ENCODE data around the gene OSBPL9. TPM values are rescaled to one million over a fixed set of nuclear protein-coding genes. Genes with fewer than 3 reads are reported as not detected.

The OSBPL9 gene
- 133 TPM for polyA plus RNA-seq (2013, experiment 1 of 2)
- 141 TPM for polyA plus RNA-seq (2013, experiment 2 of 2)

DNA sequence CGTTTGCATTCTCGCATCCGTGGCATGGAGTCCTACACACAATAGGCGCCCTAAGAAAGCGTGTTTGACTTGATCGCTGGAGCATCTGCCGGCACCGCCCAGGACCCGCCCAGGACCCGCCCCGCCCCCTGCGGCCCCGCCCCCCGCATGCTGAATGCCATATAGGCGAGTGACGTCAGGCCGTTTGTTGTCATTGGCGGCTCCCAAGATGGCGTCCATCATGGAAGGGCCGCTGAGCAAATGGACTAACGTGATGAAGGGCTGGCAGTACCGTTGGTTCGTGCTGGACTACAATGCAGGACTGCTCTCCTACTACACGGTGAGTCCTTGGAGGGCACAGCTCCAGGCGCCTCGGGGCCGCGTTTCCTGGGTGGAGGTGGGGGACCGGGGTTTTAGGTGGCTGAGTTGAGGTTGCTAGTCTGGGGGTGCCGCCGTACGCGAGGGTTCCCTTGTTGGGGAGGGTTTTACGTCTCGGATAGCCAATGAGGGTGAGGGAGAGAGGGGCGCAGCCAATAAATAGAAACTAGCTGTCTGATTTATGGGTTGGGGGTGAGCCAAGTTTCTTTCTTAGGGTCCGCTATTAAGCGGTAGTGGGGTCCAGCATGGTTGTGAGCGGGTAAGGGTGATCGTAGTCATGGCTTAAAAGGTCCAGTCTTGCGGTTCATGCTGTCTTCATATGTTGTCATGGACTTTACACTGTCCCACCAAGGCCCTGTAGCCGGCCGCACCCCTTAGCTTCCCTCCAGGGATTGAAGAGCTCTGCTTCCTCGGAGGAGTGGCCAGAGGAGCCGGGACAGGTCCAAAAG is at the start of gene OSBPL9:
OSBPL9 (plus strand) TSS at position 190 of the 806 bp plus-strand sequence; CDS start at position 209, 19 bp downstream.
- H3K36me3 ChIP-seq (ENCODE audit: control insufficient read depth, insufficient read depth, low read length) = no peaks in the 10 kb centered on the region
- H3K9me3 ChIP-seq (ENCODE audit: control insufficient read depth, low read length) = no peaks in the 10 kb centered on the region
- 0 to 1% methylated on average over 28 to 44 of the region's 45 CpGs for WGBS, 2 experiments (ENCODE audit: insufficient coverage in 2 of 2)
- H3K4me1 ChIP-seq (ENCODE audit: control insufficient read depth, insufficient read depth, low read length, poor library complexity, severe bottlenecking) = peaks cover 29% of the 10 kb centered on the region
- peak within 1 kb of the TSS; percentile 89 for H3K27ac ChIP-seq (ENCODE audit: low read depth, low read length, severe bottlenecking)
- peak within 1 kb of the TSS; percentile 86 for H3K4me3 ChIP-seq (ENCODE audit: extremely low read depth, insufficient read depth, low read length, poor library complexity, severe bottlenecking)

DNA sequence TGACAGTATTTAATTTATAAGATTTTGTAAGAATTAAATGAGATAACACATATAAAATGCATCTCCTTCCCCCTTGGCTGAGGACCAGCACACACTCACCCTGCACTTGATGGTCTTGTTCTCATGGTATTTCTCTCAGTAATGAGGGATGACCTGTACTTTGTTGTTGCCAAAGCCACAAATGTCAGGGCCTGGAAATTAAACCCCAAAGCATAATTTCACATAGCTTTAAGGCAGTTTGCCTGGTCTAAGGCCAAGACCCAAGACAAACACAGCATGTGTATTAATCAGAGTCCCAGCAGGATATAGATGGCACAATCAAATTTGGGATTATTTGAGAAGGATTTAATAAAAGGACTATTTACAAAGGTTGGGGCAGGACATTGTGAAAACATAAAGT is 49.2 kb upstream of the OSBPL9 start:
- no peaks in the 10 kb centered on the region for H3K9me3 ChIP-seq (ENCODE audit: control insufficient read depth, low read length)
- H3K4me3 ChIP-seq (ENCODE audit: extremely low read depth, insufficient read depth, low read length, poor library complexity, severe bottlenecking) = no peak overlapping the region
- peaks cover 32% of the 10 kb centered on the region for H3K4me1 ChIP-seq (ENCODE audit: control insufficient read depth, insufficient read depth, low read length, poor library complexity, severe bottlenecking)
- no peak overlapping the region for H3K27ac ChIP-seq (ENCODE audit: low read depth, low read length, severe bottlenecking)
- no peaks in the 10 kb centered on the region for H3K36me3 ChIP-seq (ENCODE audit: control insufficient read depth, insufficient read depth, low read length)

- Histone ChIP-seq H3K36me3 (ENCODE audit: control insufficient read depth, insufficient read depth, low read length) (no peaks in the 10 kb centered on the region), H3K27ac (ENCODE audit: low read depth, low read length, severe bottlenecking) (no peak overlapping the region), H3K4me3 (ENCODE audit: extremely low read depth, insufficient read depth, low read length, poor library complexity, severe bottlenecking) (no peak overlapping the region), H3K9me3 (ENCODE audit: control insufficient read depth, low read length) (no peaks in the 10 kb centered on the region), H3K4me1 (ENCODE audit: control insufficient read depth, insufficient read depth, low read length, poor library complexity, severe bottlenecking) (peaks cover 34% of the 10 kb centered on the region)
- WGBS, 2 experiments (ENCODE audit: insufficient coverage in 2 of 2) = 88 to 98% methylated on average over 6 to 7 of the region's 7 CpGs
Observed at GRCh38 chr1:51568231-51568935, 48.5 kb upstream of the OSBPL9 start.

GRCh38 chr1:51569284-51570062 is 47.4 kb upstream of the OSBPL9 start:
- no peaks in the 10 kb centered on the region for H3K9me3 ChIP-seq (ENCODE audit: control insufficient read depth, low read length)
- H3K27ac ChIP-seq (ENCODE audit: low read depth, low read length, severe bottlenecking) = peak overlapping the region; percentile 88
- H3K36me3 ChIP-seq (ENCODE audit: control insufficient read depth, insufficient read depth, low read length) = no peaks in the 10 kb centered on the region
- no peak overlapping the region for H3K4me3 ChIP-seq (ENCODE audit: extremely low read depth, insufficient read depth, low read length, poor library complexity, severe bottlenecking)
- H3K4me1 ChIP-seq (ENCODE audit: control insufficient read depth, insufficient read depth, low read length, poor library complexity, severe bottlenecking) = peaks cover 34% of the 10 kb centered on the region
- WGBS, 2 experiments (ENCODE audit: insufficient coverage in 2 of 2) = 80 to 88% methylated on average over 2 to 4 of the region's 4 CpGs

- Histone ChIP-seq H3K36me3 (ENCODE audit: control insufficient read depth, insufficient read depth, low read length) (no peaks in the 10 kb centered on the region), H3K4me3 (ENCODE audit: extremely low read depth, insufficient read depth, low read length, poor library complexity, severe bottlenecking) (no peak overlapping the region), H3K27ac (ENCODE audit: low read depth, low read length, severe bottlenecking) (peak overlapping the region; percentile 88), H3K9me3 (ENCODE audit: control insufficient read depth, low read length) (no peaks in the 10 kb centered on the region), H3K4me1 (ENCODE audit: control insufficient read depth, insufficient read depth, low read length, poor library complexity, severe bottlenecking) (peaks cover 34% of the 10 kb centered on the region)
- 69 to 79% methylated on average over 3 to 4 of the region's 4 CpGs for WGBS, 2 experiments (ENCODE audit: insufficient coverage in 2 of 2)
Observed at GRCh38 chr1:51570063-51570710, 46.7 kb upstream of the OSBPL9 start.

DNA sequence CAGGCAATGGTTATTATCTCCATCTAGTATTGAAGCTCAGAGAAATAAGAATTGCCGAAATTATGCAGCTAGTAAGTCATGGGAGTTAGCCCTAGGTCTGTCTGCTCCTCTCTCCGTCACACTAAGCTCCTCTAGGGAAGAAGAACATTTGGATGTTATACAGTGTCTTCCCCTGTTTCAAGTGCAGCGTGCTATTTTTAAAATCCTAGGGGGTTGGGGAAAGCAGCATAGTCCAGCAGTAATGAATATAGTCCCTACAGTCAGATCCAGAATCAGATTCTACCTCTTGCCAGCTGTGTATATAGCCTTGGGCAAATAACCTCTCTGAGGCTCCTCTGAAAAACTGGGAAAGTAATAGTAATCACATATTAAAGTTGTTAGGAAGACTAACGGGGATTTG is 44.5 kb upstream of the OSBPL9 start:
- H3K4me1 ChIP-seq (ENCODE audit: control insufficient read depth, insufficient read depth, low read length, poor library complexity, severe bottlenecking) = peaks cover 44% of the 10 kb centered on the region
- H3K27ac ChIP-seq (ENCODE audit: low read depth, low read length, severe bottlenecking) = no peak overlapping the region
- WGBS, 2 experiments (ENCODE audit: insufficient coverage in 2 of 2) = 97 to 100% methylated on average over 1 to 3 of the region's 4 CpGs
- no peaks in the 10 kb centered on the region for H3K36me3 ChIP-seq (ENCODE audit: control insufficient read depth, insufficient read depth, low read length)
- no peaks in the 10 kb centered on the region for H3K9me3 ChIP-seq (ENCODE audit: control insufficient read depth, low read length)
- H3K4me3 ChIP-seq (ENCODE audit: extremely low read depth, insufficient read depth, low read length, poor library complexity, severe bottlenecking) = no peak overlapping the region

GRCh38 chr1:51574796-51575195 is 42.1 kb upstream of the OSBPL9 start:
- H3K4me1 ChIP-seq (ENCODE audit: control insufficient read depth, insufficient read depth, low read length, poor library complexity, severe bottlenecking) = peaks cover 25% of the 10 kb centered on the region
- no peaks in the 10 kb centered on the region for H3K9me3 ChIP-seq (ENCODE audit: control insufficient read depth, low read length)
- no peak overlapping the region for H3K4me3 ChIP-seq (ENCODE audit: extremely low read depth, insufficient read depth, low read length, poor library complexity, severe bottlenecking)
- no peak overlapping the region for H3K27ac ChIP-seq (ENCODE audit: low read depth, low read length, severe bottlenecking)
- H3K36me3 ChIP-seq (ENCODE audit: control insufficient read depth, insufficient read depth, low read length) = no peaks in the 10 kb centered on the region

GRCh38 chr1:51575406-51576084 is 41.3 kb upstream of the OSBPL9 start:
- Histone ChIP-seq H3K27ac (ENCODE audit: low read depth, low read length, severe bottlenecking) (peak overlapping the region; percentile 41), H3K4me1 (ENCODE audit: control insufficient read depth, insufficient read depth, low read length, poor library complexity, severe bottlenecking) (peaks cover 25% of the 10 kb centered on the region)
- WGBS, 2 experiments (ENCODE audit: insufficient coverage in 2 of 2) = 88 to 91% methylated on average over 7 of the region's 8 CpGs

DNA sequence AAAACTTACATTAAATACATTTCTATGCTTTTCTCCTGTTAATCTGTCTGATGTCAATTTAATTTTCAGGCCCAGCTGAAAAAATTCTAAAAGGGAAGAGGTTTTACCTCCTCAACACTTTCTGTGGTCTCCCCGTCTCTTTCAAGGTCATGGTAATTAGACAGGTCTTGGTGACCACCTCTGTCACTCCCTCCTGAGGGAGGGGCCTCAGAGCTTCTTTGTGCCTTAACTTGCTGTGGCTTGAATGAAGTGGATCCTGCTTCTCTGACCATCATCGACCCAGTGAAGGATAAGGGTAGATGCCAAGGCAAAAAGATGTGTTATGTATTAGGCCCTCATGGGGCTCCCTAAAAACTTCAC is 40.8 kb upstream of the OSBPL9 start:
- Histone ChIP-seq H3K36me3 (ENCODE audit: control insufficient read depth, insufficient read depth, low read length) (no peaks in the 10 kb centered on the region), H3K27ac (ENCODE audit: low read depth, low read length, severe bottlenecking) (peak overlapping the region; percentile 41), H3K9me3 (ENCODE audit: control insufficient read depth, low read length) (no peaks in the 10 kb centered on the region), H3K4me3 (ENCODE audit: extremely low read depth, insufficient read depth, low read length, poor library complexity, severe bottlenecking) (no peak overlapping the region), H3K4me1 (ENCODE audit: control insufficient read depth, insufficient read depth, low read length, poor library complexity, severe bottlenecking) (peaks cover 25% of the 10 kb centered on the region)
- WGBS, 2 experiments (ENCODE audit: insufficient coverage in 2 of 2) = 88% methylated on average over 1 of the region's 2 CpGs; no CpG with 5 or more reads in 1 of the 2 experiments

More at GRCh38 chr1:51575406-51576084, 41.3 kb upstream of the OSBPL9 start:
- Histone ChIP-seq H3K4me3 (ENCODE audit: extremely low read depth, insufficient read depth, low read length, poor library complexity, severe bottlenecking) (no peak overlapping the region), H3K9me3 (ENCODE audit: control insufficient read depth, low read length) (no peaks in the 10 kb centered on the region), H3K36me3 (ENCODE audit: control insufficient read depth, insufficient read depth, low read length) (no peaks in the 10 kb centered on the region)

GRCh38 chr1:51576923-51577322 is 40.0 kb upstream of the OSBPL9 start:
- H3K4me1 ChIP-seq (ENCODE audit: control insufficient read depth, insufficient read depth, low read length, poor library complexity, severe bottlenecking) = peaks cover 20% of the 10 kb centered on the region
- no peak overlapping the region for H3K4me3 ChIP-seq (ENCODE audit: extremely low read depth, insufficient read depth, low read length, poor library complexity, severe bottlenecking)
- WGBS, 2 experiments (ENCODE audit: insufficient coverage in 2 of 2) = 95 to 98% methylated on average over 4 to 6 of the region's 6 CpGs
- H3K36me3 ChIP-seq (ENCODE audit: control insufficient read depth, insufficient read depth, low read length) = no peaks in the 10 kb centered on the region
- H3K27ac ChIP-seq (ENCODE audit: low read depth, low read length, severe bottlenecking) = no peak overlapping the region
- no peaks in the 10 kb centered on the region for H3K9me3 ChIP-seq (ENCODE audit: control insufficient read depth, low read length)
